Activated CD8-positive, alpha-beta memory T cell treated with anti-CD3 and anti-CD28 coated beads for 36 hours (primary cell): ENCODE data around the gene GPR39. TPM values are rescaled to one million over a fixed set of nuclear protein-coding genes. Genes with fewer than 3 reads are reported as not detected.

Source experiments
- CTCF ChIA-PET: fragments of 350-600 bp; sonication (Branson Sonifier 250); formaldehyde crosslinking; loops from one replicate; lab custom pipeline; 2021; ENCODE audit warnings: antibody characterized with exemption; lab: Charles Lee
- POLR2A ChIA-PET: fragments of 350-600 bp; sonication (Branson Sonifier 250); formaldehyde crosslinking; loops from one replicate; lab custom pipeline; 2021; ENCODE audit warnings: antibody characterized with exemption; lab: Charles Lee
- total RNA-seq, 2 experiments: library from RNA; stranded (reverse); gene quantifications; one replicate each; pipeline ENCODE4 v1.2.3, GENCODE V29; 2021

The GPR39 gene
- total RNA-seq, 2 experiments from 2014 or later, result not detected

GRCh38 chr2:132617989-132618388 is 201.4 kb downstream of the GPR39 start:
- CTCF ChIA-PET, result no interaction called here
- POLR2A ChIA-PET, result no interaction called here

- CTCF ChIA-PET, result no interaction called here
- POLR2A ChIA-PET, result no interaction called here
These were observed 202.1 kb downstream of the GPR39 start for GRCh38 chr2:132618734-132619133.

- CTCF ChIA-PET, result no interaction called here
- POLR2A ChIA-PET, result no interaction called here
These were observed 203.5 kb downstream of the GPR39 start for GRCh38 chr2:132620115-132620514.

GRCh38 chr2:132621131-132621875 is 204.7 kb downstream of the GPR39 start:
- POLR2A ChIA-PET, result no interaction called here
- CTCF ChIA-PET, result no interaction called here

- CTCF ChIA-PET, result no interaction called here
- POLR2A ChIA-PET, result no interaction called here
These were observed 206.7 kb downstream of the GPR39 start for GRCh38 chr2:132623096-132623839.

GRCh38 chr2:132627536-132627935 is 210.9 kb downstream of the GPR39 start:
- CTCF ChIA-PET, result no interaction called here
- POLR2A ChIA-PET, result no interaction called here

- POLR2A ChIA-PET, result no interaction called here
- CTCF ChIA-PET, result no interaction called here
These were observed 215.5 kb downstream of the GPR39 start for GRCh38 chr2:132632000-132632649.

GRCh38 chr2:132633635-132634034 is 217.0 kb downstream of the GPR39 start:
- ChIA-PET CTCF (no interaction called here), POLR2A (no interaction called here)

GRCh38 chr2:132636346-132636745 is 219.7 kb downstream of the GPR39 start:
- ChIA-PET CTCF (no interaction called here), POLR2A (no interaction called here)

GRCh38 chr2:132638313-132639040 is 221.9 kb downstream of the GPR39 start:
- ChIA-PET CTCF (no interaction called here), POLR2A (no interaction called here)

- CTCF ChIA-PET, result no interaction called here
- POLR2A ChIA-PET, result no interaction called here
These were observed 223.5 kb downstream of the GPR39 start for GRCh38 chr2:132640116-132640515.

GRCh38 chr2:132641819-132642218 is 225.2 kb downstream of the GPR39 start:
- POLR2A ChIA-PET, result no interaction called here

GRCh38 chr2:132642415-132642814 is 225.8 kb downstream of the GPR39 start:
- CTCF ChIA-PET, result no interaction called here
- POLR2A ChIA-PET, result no interaction called here

More at GRCh38 chr2:132641819-132642218, 225.2 kb downstream of the GPR39 start:
- CTCF ChIA-PET, result no interaction called here

GRCh38 chr2:132645176-132645575 is 228.6 kb downstream of the GPR39 start:
- ChIA-PET POLR2A (no interaction called here), CTCF (no interaction called here)

GRCh38 chr2:132645722-132646539 is 229.3 kb downstream of the GPR39 start:
- POLR2A ChIA-PET, result no interaction called here
- CTCF ChIA-PET, result interaction anchor here (1.1 kb wide), 1 partner anchor 9 kb away, joined by 3 read pairs; no protein-coding TSS in a partner anchor

GRCh38 chr2:132646540-132647108 is 230.0 kb downstream of the GPR39 start:
- ChIA-PET POLR2A (no interaction called here), CTCF (interaction anchor here (0.6 to 1.1 kb wide), 2 partner anchors 8 to 93 kb away, joined by 3 read pairs; no protein-coding TSS in a partner anchor)

- ChIA-PET POLR2A (no interaction called here), CTCF (no interaction called here)
These were observed 234.8 kb downstream of the GPR39 start for GRCh38 chr2:132651115-132652045.
